HepG2 (cell line): ENCODE data around the gene CSMD2. TPM values are rescaled to one million over a fixed set of nuclear protein-coding genes. Genes with fewer than 3 reads are reported as not detected.

Source experiments
- ATAC-seq: fragments of 200-7000 bp; cut with Tn5 transposase; 3 replicates; pipeline ENCODE4 v1.9.1; 2020; ENCODE audit warnings: mild to moderate bottlenecking, moderate library complexity
- BruUV-seq: library from RNA; stranded (reverse); fragments of 400-500 nt; replicated peaks from 2 replicates; lab custom pipeline; 2021; lab: Mats Ljungman, UMichigan
- CTCF ChIA-PET: fragments of 300-600 bp; formaldehyde crosslinking; extraction: SDS; loops from one replicate; lab custom pipeline; 2021; ENCODE audit warnings: low total read pairs, inconsistent platforms, low intra/inter-chr PET ratio; lab: Yijun Ruan, JAX
- POLR2A ChIA-PET: fragments of 350-600 bp; sonication (Branson Sonifier 250); formaldehyde crosslinking; loops from one replicate; lab custom pipeline; 2020; ENCODE audit warnings: antibody characterized with exemption, inconsistent platforms; lab: Yijun Ruan, JAX
- DNase-seq: peaks from one replicate; pipeline ENCODE4 v3.0.0-alpha.2; 2015; ENCODE audit warnings: low spot score
- FAIRE-seq: peaks from 3 replicates; lab custom pipeline; 2011; peaks lifted over from hg19 to GRCh38; lab: Jason Lieb, UNC
- H2AFZ ChIP-seq: one replicate; pipeline ENCODE4 v1.6.1; 2011; ENCODE audit warnings: low read length, inconsistent platforms
- H3K27ac ChIP-seq: fragments of 300-600 bp; 3 replicates; pipeline ENCODE4 v1.8.0; 2011; ENCODE audit warnings: mixed run types, mild to moderate bottlenecking, mixed read lengths, low read length, inconsistent platforms; ENCODE audit not compliant: insufficient read depth; ENCODE audit errors: extremely low read length
- H3K27me3 ChIP-seq, 2 experiments: fragments of 200-600 bp in 1 of 2; 2 replicates in 1 of 2; 3 replicates in 1 of 2; pipeline versions ENCODE4 v1.6.0 to v1.8.0; 2011; ENCODE audit warnings: low read length in 2 of 2, mild to moderate bottlenecking in 2 of 2, moderate library complexity in 2 of 2, inconsistent platforms in 1 of 2; ENCODE audit not compliant: insufficient read depth in 2 of 2, control insufficient read depth in 1 of 2
- H3K36me3 ChIP-seq, 2 experiments: fragments of 200-600 bp in 1 of 2; replicated peaks in 1 of 2; 2 replicates in 1 of 2; 3 replicates in 1 of 2; pipeline versions ENCODE4 v1.5.1 to v1.8.0; 2011; ENCODE audit warnings: low read length in 2 of 2, inconsistent platforms in 1 of 2; ENCODE audit not compliant: insufficient read depth in 2 of 2, control insufficient read depth in 1 of 2
- H3K4me1 ChIP-seq: 2 replicates; pipeline ENCODE4 v1.5.1; 2012; ENCODE audit warnings: low read length, inconsistent platforms; ENCODE audit not compliant: insufficient read depth
- H3K4me2 ChIP-seq: 2 replicates; pipeline ENCODE4 v1.6.0; 2011; ENCODE audit warnings: low read depth, low read length, inconsistent platforms
- H3K4me3 ChIP-seq, 3 experiments: fragments of 200-600 bp in 1 of 3; sonication (generic), shearing (Covaris generic) in 1 of 3; replicated peaks in 1 of 3; 2 replicates each; pipeline ENCODE4 v1.5.1; 2011 to 2016; ENCODE audit warnings: low read length in 3 of 3, inconsistent platforms in 2 of 3, low read depth in 2 of 3, mild to moderate bottlenecking in 2 of 3, control low read depth in 1 of 3, mixed read lengths in 1 of 3; ENCODE audit not compliant: insufficient read depth in 1 of 3
- H3K79me2 ChIP-seq: one replicate; pipeline ENCODE4 v1.6.1; 2011; ENCODE audit warnings: low read length, inconsistent platforms; ENCODE audit not compliant: insufficient read depth
- H3K9ac ChIP-seq: 2 replicates; pipeline ENCODE4 v1.6.0; 2011; ENCODE audit warnings: mild to moderate bottlenecking, low read depth, low read length, inconsistent platforms; ENCODE audit not compliant: insufficient read depth
- H3K9me3 ChIP-seq: 2 replicates; pipeline ENCODE4 v1.5.1; 2012; ENCODE audit warnings: mild to moderate bottlenecking, low read length
- H4K20me1 ChIP-seq: 2 replicates; pipeline ENCODE4 v1.6.0; 2011; ENCODE audit warnings: inconsistent platforms, mild to moderate bottlenecking, low read length, moderate library complexity; ENCODE audit not compliant: insufficient read depth
- ARHGAP35 ChIP-seq: sonication (generic); formaldehyde crosslinking; IDR thresholded peaks from 2 replicates; pipeline ENCODE4 v1.9.0; 2022; ENCODE audit warnings: mild to moderate bottlenecking, inconsistent platforms, moderate library complexity, missing genetic modification reagents, borderline replicate concordance
- FOXK1 ChIP-seq: sonication (generic); formaldehyde crosslinking; IDR thresholded peaks from 2 replicates; pipeline ENCODE4 v1.4.0; 2020; ENCODE audit warnings: low read depth, missing genetic modification reagents, borderline replicate concordance
- JUND ChIP-seq: sonication (generic); formaldehyde crosslinking; IDR thresholded peaks from 2 replicates; pipeline ENCODE4 v1.8.0; 2022; ENCODE audit warnings: mild to moderate bottlenecking, missing genetic modification reagents
- MAX ChIP-seq: IDR thresholded peaks from 2 replicates; pipeline ENCODE4 v1.6.1; 2012; ENCODE audit warnings: inconsistent platforms
- NFRKB ChIP-seq: fragments of 450-650 bp; IDR thresholded peaks from 2 replicates; pipeline ENCODE4 v1.6.1; 2017
- NR2F6 ChIP-seq, 2 experiments: IDR thresholded peaks; 2 replicates each; pipeline ENCODE4 v1.6.1; 2016; ENCODE audit warnings: antibody characterized with exemption in 1 of 2, mild to moderate bottlenecking in 1 of 2
- ONECUT2 ChIP-seq: sonication (generic); formaldehyde crosslinking; IDR thresholded peaks from 2 replicates; pipeline ENCODE4 v1.4.0; 2020; ENCODE audit warnings: missing genetic modification reagents
- SRSF1 ChIP-seq: fragments of 200-400 bp; formaldehyde crosslinking; optimal IDR thresholded peaks from 2 replicates; pipeline ENCODE3; 2017; ENCODE audit warnings: mild to moderate bottlenecking, low read depth, low read length, moderate library complexity
- ZNF160 ChIP-seq: sonication (generic); formaldehyde crosslinking; IDR thresholded peaks from 2 replicates; pipeline ENCODE4 v1.8.0; 2022; ENCODE audit warnings: mild to moderate bottlenecking, inconsistent platforms, missing genetic modification reagents
- ZNF274 ChIP-seq: sonication (generic); formaldehyde crosslinking; IDR thresholded peaks from 2 replicates; pipeline ENCODE4 v1.5.1; 2020; ENCODE audit warnings: mild to moderate bottlenecking, missing genetic modification reagents
- ZNF292 ChIP-seq: sonication (generic); formaldehyde crosslinking; IDR thresholded peaks from 2 replicates; pipeline ENCODE4 v1.8.1; 2022; ENCODE audit warnings: mild to moderate bottlenecking, low read depth, missing genetic modification reagents, borderline replicate concordance
- ZNF513 ChIP-seq: sonication (generic); formaldehyde crosslinking; conservative IDR thresholded peaks from 2 replicates; pipeline ENCODE4 v1.5.0; 2020; ENCODE audit warnings: missing genetic modification reagents
- ZNF570 ChIP-seq: sonication (generic); formaldehyde crosslinking; IDR thresholded peaks from 2 replicates; pipeline ENCODE4 v1.4.0; 2020; ENCODE audit warnings: mild to moderate bottlenecking, missing genetic modification reagents, borderline replicate concordance
- ZNF572 ChIP-seq: sonication (generic); formaldehyde crosslinking; IDR thresholded peaks from 2 replicates; pipeline ENCODE4 v1.5.1; 2020; ENCODE audit warnings: mild to moderate bottlenecking, missing genetic modification reagents
- ZNF781 ChIP-seq: sonication (generic); formaldehyde crosslinking; IDR thresholded peaks from 2 replicates; pipeline ENCODE4 v1.5.1; 2020; ENCODE audit warnings: borderline replicate concordance, mild to moderate bottlenecking, missing genetic modification reagents; ENCODE audit errors: not compliant biosample characterization
- ZNF879 ChIP-seq: sonication (generic); formaldehyde crosslinking; IDR thresholded peaks from 2 replicates; pipeline ENCODE4 v1.8.1; 2023; ENCODE audit warnings: missing genetic modification reagents
- WGBS: methylation state at CpG from one replicate; pipeline ENCODE4 v1.1.6; 2017; ENCODE audit warnings: low lambda C conversion rate; 5-methylcytosine and 5-hydroxymethylcytosine counted together
- in situ Hi-C: cut with HindIII; loops from 2 replicates; pipeline ENCODE4 v1.10.0; 2017; ENCODE audit warnings: low pct_unique_long_range_greater_than_20kb; ENCODE audit not compliant: extremely low pct_ligation_motif_present
- intact Hi-C: fragments of 100-400 bp; cut with micrococcal nuclease; formaldehyde crosslinking; loops from one replicate; pipeline ENCODE4 v1.10.0; 2022; ENCODE audit not compliant: unreplicated experiment
- polyA plus RNA-seq, 8 experiments: library from polyadenylated mRNA; depleted of rRNA in 3 of 8; stranded (reverse) in 7 of 8; unstranded in 1 of 8; fragments of >200 nt; fragmentation: Illumina TruSeq in 4 of 8; extraction: Trizol in 4 of 8; gene quantifications; 2 replicates each; pipeline versions ENCODE4 v1.2.1 to v1.2.3, GENCODE V29; 2011 to 2016; ENCODE audit warnings: low read depth in 4 of 8, missing spikeins in 1 of 8, mixed read lengths in 1 of 8; ENCODE audit not compliant: insufficient read depth in 1 of 8
- total RNA-seq, 5 experiments: library from RNA; depleted of rRNA; stranded (reverse); fragments of >200 nt; fragmentation: Illumina TruSeq; extraction: Trizol; gene quantifications; 2 replicates each; pipeline ENCODE4 v1.2.3, GENCODE V29; 2016; ENCODE audit warnings: low read depth in 1 of 5

Gene CSMD2
- total and polyA plus RNA-seq, 2 of the 13 experiments (the other 11 are each of a cell fraction or from before 2014, with no cell fraction given) = not detected

- no peaks in the 10 kb centered on the region for H3K36me3 ChIP-seq
- no peak overlapping the region for H3K4me3 ChIP-seq
- ChIA-PET CTCF (no interaction called here), POLR2A (no interaction called here)
- DNase-seq = no peak
- H3K79me2 ChIP-seq = no peaks in the 10 kb centered on the region
- no peak for ATAC-seq
- intact Hi-C loops = no loop called here
- no peak overlapping the region for H3K27ac ChIP-seq
- H2AFZ ChIP-seq = no peak overlapping the region
- in situ Hi-C loops = no loop called here
- no peaks in the 10 kb centered on the region for H3K4me1 ChIP-seq
- H4K20me1 ChIP-seq = peaks cover 4% of the 10 kb centered on the region; the same call in 1 of the 2 replicates
- no TSS peak for BruUV-seq
- no peaks in the 10 kb centered on the region; a peak in 3 of 5 replicates for H3K27me3 ChIP-seq
- no peaks in the 10 kb centered on the region for H3K9me3 ChIP-seq
- WGBS = 12% methylated on average over 8 of the region's 8 CpGs
- no peak overlapping the region for H3K4me2 ChIP-seq
- H3K9ac ChIP-seq = no peak overlapping the region
- FAIRE-seq = no peak
- no peak for TF ChIP-seq ONECUT2 (CRISPR knock-in tag)
- TF ChIP-seq ZNF570 (CRISPR knock-in tag) = no peak
- TF ChIP-seq ZNF513 (CRISPR knock-in tag) = no peak
- TF ChIP-seq SRSF1 = no peak
- no peak for TF ChIP-seq ZNF274 (CRISPR knock-in tag)
- TF ChIP-seq ZNF572 (CRISPR knock-in tag) = no peak
- no peak for TF ChIP-seq NR2F6 (IDR thresholded peaks at IDR 0.05)
- no peak for TF ChIP-seq NR2F6 (CRISPR knock-in tag; IDR thresholded peaks at IDR 0.05)
- no peak for TF ChIP-seq ZNF781 (CRISPR knock-in tag)
- TF ChIP-seq NFRKB = no peak
- no peak for TF ChIP-seq FOXK1 (CRISPR knock-in tag)
- no peak for TF ChIP-seq MAX
- no peak for TF ChIP-seq ZNF160 (CRISPR knock-in tag)
- no peak for TF ChIP-seq JUND (CRISPR knock-in tag)
- TF ChIP-seq ZNF879 = no peak
- no peak for TF ChIP-seq ZNF292 (CRISPR knock-in tag)
- TF ChIP-seq ARHGAP35 (CRISPR knock-in tag) = no peak
These were observed 504.1 kb downstream of the CSMD2 start for GRCh38 chr1:33660956-33661355.
